HepG2 (cell line): ENCODE data around the gene ONECUT2. TPM values are rescaled to one million over a fixed set of nuclear protein-coding genes. Genes with fewer than 3 reads are reported as not detected.

Experiments
- FOXK1 ChIP-seq: sonication (generic); formaldehyde crosslinking; IDR thresholded peaks from 2 replicates; pipeline ENCODE4 v1.4.0; 2020; ENCODE audit warnings: low read depth, missing genetic modification reagents, borderline replicate concordance
- HDAC1 ChIP-seq: sonication (generic); formaldehyde crosslinking; IDR thresholded peaks from 2 replicates; pipeline ENCODE4 v1.5.1; 2020; ENCODE audit warnings: mild to moderate bottlenecking, missing genetic modification reagents
- HNRNPK ChIP-seq: fragments of 200-400 bp; formaldehyde crosslinking; IDR thresholded peaks from 2 replicates; pipeline ENCODE4 v1.6.1; 2018; ENCODE audit warnings: low read length, low read depth, moderate library complexity, mild to moderate bottlenecking; ENCODE audit not compliant: poor library complexity, severe bottlenecking
- ISX ChIP-seq: sonication (generic); formaldehyde crosslinking; conservative IDR thresholded peaks from 2 replicates; pipeline ENCODE4 v1.5.0; 2020; ENCODE audit warnings: missing genetic modification reagents
- KAT8 ChIP-seq: IDR thresholded peaks from 2 replicates; pipeline ENCODE4 v1.6.1; 2016; ENCODE audit warnings: missing genetic modification reagents, missing compliant biosample characterization
- NCOA2 ChIP-seq: sonication (generic); formaldehyde crosslinking; IDR thresholded peaks from 2 replicates; pipeline ENCODE4 v1.8.0; 2022; ENCODE audit warnings: inconsistent platforms
- RARG ChIP-seq: sonication (generic); formaldehyde crosslinking; IDR thresholded peaks from 2 replicates; pipeline ENCODE4 v1.4.0; 2020; ENCODE audit warnings: low read depth, mild to moderate bottlenecking, missing genetic modification reagents
- THYN1 ChIP-seq: sonication (generic); formaldehyde crosslinking; IDR thresholded peaks from 2 replicates; pipeline ENCODE4 v1.8.1; 2023; ENCODE audit warnings: low read depth, mild to moderate bottlenecking, moderate library complexity, missing genetic modification reagents, borderline replicate concordance
- ZNF207 ChIP-seq: fragments of 450-650 bp; IDR thresholded peaks from 2 replicates; pipeline ENCODE4 v1.6.1; 2016; ENCODE audit warnings: antibody characterized with exemption, borderline replicate concordance
- polyA plus RNA-seq, 8 experiments: library from polyadenylated mRNA; depleted of rRNA in 3 of 8; stranded (reverse) in 7 of 8; unstranded in 1 of 8; fragments of >200 nt; fragmentation: Illumina TruSeq in 4 of 8; extraction: Trizol in 4 of 8; gene quantifications; 2 replicates each; pipeline versions ENCODE4 v1.2.1 to v1.2.3, GENCODE V29; 2011 to 2016; ENCODE audit warnings: low read depth in 4 of 8, missing spikeins in 1 of 8, mixed read lengths in 1 of 8; ENCODE audit not compliant: insufficient read depth in 1 of 8
- total RNA-seq, 5 experiments: library from RNA; depleted of rRNA; stranded (reverse); fragments of >200 nt; fragmentation: Illumina TruSeq; extraction: Trizol; gene quantifications; 2 replicates each; pipeline ENCODE4 v1.2.3, GENCODE V29; 2016; ENCODE audit warnings: low read depth in 1 of 5
- TF ChIP-seq, protein P1 (sequence below): sonication (generic); formaldehyde crosslinking; IDR thresholded peaks from one replicate; pipeline ENCODE4 v1.5.1; 2020; ENCODE audit warnings: mild to moderate bottlenecking, missing genetic modification reagents; ENCODE audit errors: not compliant biosample characterization
- TF ChIP-seq, protein P2 (sequence below): sonication (generic); formaldehyde crosslinking; IDR thresholded peaks from 2 replicates; pipeline ENCODE4 v1.5.0; 2020; ENCODE audit warnings: mild to moderate bottlenecking, missing genetic modification reagents, borderline replicate concordance

The ONECUT2 gene
- total and polyA plus RNA-seq, 2 of the 13 experiments (the other 11 are each of a cell fraction or from before 2014, with no cell fraction given) = 3.0 to 3.2 TPM

DNA sequence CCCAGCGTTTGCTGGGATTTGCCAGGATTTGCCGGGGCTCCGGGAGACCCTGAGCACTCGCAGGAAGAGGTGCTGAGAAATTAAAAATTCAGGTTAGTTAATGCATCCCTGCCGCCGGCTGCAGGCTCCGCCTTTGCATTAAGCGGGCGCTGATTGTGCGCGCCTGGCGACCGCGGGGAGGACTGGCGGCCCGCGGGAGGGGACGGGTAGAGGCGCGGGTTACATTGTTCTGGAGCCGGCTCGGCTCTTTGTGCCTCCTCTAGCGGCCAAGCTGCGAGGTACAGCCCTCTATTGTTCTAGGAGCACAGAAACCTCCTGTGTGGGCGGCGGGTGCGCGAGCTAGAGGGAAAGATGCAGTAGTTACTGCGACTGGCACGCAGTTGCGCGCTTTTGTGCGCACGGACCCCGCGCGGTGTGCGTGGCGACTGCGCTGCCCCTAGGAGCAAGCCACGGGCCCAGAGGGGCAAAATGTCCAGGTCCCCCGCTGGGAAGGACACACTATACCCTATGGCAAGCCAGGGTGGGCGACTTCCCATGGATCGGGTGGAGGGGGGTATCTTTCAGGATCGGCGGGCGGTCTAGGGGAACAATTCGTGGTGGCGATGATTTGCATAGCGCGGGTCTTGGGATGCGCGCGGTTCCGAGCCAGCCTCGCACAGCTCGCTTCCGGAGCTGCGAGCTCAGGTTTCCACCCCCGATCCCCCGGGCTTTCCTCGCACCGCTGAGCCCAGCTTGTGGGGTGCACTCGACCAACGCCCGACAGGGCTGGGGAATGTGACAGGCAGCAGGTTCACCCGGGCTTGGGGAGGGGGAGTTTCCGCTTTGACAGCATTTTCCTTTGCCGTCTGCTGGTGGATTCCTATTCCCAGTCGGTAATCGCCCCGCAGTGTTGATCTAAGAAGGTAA lies 2.8 kb downstream of the ONECUT2 start (continued):
- TF ChIP-seq, protein P1, sequence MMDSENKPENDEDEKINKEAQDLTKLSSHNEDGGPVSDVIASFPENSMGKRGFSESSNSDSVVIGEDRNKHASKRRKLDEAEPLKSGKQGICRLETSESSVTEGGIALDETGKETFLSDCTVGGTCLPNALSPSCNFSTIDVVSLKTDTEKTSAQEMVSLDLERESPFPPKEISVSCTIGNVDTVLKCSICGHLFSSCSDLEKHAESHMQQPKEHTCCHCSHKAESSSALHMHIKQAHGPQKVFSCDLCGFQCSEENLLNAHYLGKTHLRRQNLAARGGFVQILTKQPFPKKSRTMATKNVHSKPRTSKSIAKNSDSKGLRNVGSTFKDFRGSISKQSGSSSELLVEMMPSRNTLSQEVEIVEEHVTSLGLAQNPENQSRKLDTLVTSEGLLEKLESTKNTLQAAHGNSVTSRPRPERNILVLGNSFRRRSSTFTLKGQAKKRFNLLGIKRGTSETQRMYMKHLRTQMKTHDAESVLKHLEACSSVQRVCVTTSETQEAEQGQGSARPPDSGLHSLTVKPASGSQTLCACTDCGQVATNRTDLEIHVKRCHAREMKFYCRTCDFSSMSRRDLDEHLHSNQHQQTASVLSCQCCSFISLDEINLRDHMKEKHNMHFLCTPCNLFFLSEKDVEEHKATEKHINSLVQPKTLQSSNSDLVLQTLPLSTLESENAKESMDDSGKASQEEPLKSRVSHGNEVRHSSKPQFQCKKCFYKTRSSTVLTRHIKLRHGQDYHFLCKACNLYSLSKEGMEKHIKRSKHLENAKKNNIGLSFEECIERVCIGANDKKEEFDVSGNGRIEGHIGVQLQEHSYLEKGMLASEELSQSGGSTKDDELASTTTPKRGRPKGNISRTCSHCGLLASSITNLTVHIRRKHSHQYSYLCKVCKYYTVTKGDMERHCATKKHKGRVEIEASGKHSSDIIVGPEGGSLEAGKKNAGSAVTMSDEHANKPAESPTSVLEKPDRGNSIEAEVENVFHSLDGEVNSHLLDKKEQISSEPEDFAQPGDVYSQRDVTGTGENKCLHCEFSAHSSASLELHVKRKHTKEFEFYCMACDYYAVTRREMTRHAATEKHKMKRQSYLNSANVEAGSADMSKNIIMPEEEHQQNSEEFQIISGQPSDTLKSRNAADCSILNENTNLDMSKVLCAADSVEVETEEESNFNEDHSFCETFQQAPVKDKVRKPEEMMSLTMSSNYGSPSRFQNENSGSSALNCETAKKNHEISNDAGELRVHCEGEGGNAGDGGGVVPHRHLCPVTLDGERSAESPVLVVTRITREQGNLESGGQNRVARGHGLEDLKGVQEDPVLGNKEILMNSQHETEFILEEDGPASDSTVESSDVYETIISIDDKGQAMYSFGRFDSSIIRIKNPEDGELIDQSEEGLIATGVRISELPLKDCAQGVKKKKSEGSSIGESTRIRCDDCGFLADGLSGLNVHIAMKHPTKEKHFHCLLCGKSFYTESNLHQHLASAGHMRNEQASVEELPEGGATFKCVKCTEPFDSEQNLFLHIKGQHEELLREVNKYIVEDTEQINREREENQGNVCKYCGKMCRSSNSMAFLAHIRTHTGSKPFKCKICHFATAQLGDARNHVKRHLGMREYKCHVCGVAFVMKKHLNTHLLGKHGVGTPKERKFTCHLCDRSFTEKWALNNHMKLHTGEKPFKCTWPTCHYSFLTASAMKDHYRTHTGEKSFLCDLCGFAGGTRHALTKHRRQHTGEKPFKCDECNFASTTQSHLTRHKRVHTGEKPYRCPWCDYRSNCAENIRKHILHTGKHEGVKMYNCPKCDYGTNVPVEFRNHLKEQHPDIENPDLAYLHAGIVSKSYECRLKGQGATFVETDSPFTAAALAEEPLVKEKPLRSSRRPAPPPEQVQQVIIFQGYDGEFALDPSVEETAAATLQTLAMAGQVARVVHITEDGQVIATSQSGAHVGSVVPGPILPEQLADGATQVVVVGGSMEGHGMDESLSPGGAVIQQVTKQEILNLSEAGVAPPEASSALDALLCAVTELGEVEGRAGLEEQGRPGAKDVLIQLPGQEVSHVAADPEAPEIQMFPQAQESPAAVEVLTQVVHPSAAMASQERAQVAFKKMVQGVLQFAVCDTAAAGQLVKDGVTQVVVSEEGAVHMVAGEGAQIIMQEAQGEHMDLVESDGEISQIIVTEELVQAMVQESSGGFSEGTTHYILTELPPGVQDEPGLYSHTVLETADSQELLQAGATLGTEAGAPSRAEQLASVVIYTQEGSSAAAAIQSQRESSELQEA (CRISPR knock-in tag) = no peak
- peak; percentile 51 for TF ChIP-seq KAT8 (CRISPR knock-in tag)
- peak; percentile 29; the same call in 1 of the 2 replicates for TF ChIP-seq HDAC1 (CRISPR knock-in tag)
- TF ChIP-seq RARG = no peak
- no peak for TF ChIP-seq THYN1 (CRISPR knock-in tag)
- no peak for TF ChIP-seq NCOA2 (CRISPR knock-in tag)
- TF ChIP-seq ZNF207 = no peak
- TF ChIP-seq, protein P2, sequence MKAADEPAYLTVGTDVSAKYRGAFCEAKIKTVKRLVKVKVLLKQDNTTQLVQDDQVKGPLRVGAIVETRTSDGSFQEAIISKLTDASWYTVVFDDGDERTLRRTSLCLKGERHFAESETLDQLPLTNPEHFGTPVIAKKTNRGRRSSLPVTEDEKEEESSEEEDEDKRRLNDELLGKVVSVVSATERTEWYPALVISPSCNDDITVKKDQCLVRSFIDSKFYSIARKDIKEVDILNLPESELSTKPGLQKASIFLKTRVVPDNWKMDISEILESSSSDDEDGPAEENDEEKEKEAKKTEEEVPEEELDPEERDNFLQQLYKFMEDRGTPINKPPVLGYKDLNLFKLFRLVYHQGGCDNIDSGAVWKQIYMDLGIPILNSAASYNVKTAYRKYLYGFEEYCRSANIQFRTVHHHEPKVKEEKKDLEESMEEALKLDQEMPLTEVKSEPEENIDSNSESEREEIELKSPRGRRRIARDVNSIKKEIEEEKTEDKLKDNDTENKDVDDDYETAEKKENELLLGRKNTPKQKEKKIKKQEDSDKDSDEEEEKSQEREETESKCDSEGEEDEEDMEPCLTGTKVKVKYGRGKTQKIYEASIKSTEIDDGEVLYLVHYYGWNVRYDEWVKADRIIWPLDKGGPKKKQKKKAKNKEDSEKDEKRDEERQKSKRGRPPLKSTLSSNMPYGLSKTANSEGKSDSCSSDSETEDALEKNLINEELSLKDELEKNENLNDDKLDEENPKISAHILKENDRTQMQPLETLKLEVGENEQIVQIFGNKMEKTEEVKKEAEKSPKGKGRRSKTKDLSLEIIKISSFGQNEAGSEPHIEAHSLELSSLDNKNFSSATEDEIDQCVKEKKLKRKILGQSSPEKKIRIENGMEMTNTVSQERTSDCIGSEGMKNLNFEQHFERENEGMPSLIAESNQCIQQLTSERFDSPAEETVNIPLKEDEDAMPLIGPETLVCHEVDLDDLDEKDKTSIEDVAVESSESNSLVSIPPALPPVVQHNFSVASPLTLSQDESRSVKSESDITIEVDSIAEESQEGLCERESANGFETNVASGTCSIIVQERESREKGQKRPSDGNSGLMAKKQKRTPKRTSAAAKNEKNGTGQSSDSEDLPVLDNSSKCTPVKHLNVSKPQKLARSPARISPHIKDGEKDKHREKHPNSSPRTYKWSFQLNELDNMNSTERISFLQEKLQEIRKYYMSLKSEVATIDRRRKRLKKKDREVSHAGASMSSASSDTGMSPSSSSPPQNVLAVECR = peak; percentile 68; the same call in 1 of the 2 replicates
- no peak for TF ChIP-seq HNRNPK
- no peak for TF ChIP-seq ISX
- no peak for TF ChIP-seq FOXK1 (CRISPR knock-in tag)
